Femur (tissue), 1 donor: ENCODE data around the gene PTPN14.

Experiments used
- DNase-seq: peaks from one replicate; pipeline ENCODE4 v3.0.0-alpha.2; 2017

Gene PTPN14

GRCh38 chr1:214473862-214474261 lies 77.5 kb downstream of the PTPN14 start:
- no peak for DNase-seq

GRCh38 chr1:214473387-214473786 lies 78.0 kb downstream of the PTPN14 start:
- DNase-seq: no peak

GRCh38 chr1:214472364-214472763 lies 79.0 kb downstream of the PTPN14 start:
- no peak for DNase-seq

- no peak for DNase-seq
Observed at GRCh38 chr1:214471458-214471857, 79.9 kb downstream of the PTPN14 start.

GRCh38 chr1:214470132-214470531 lies 81.3 kb downstream of the PTPN14 start:
- no peak for DNase-seq

- DNase-seq: no peak
Observed at GRCh38 chr1:214469290-214469689, 82.1 kb downstream of the PTPN14 start.

- no peak for DNase-seq
Observed at GRCh38 chr1:214467078-214467585, 84.3 kb downstream of the PTPN14 start.

GRCh38 chr1:214466403-214467077 lies 84.9 kb downstream of the PTPN14 start:
- DNase-seq: no peak

GRCh38 chr1:214464445-214465287 lies 86.7 kb downstream of the PTPN14 start:
- no peak for DNase-seq

- DNase-seq: no peak
Observed at GRCh38 chr1:214463596-214463995, 87.8 kb downstream of the PTPN14 start.

- DNase-seq: no peak
Observed at GRCh38 chr1:214462882-214463281, 88.5 kb downstream of the PTPN14 start.

GRCh38 chr1:214461305-214461704 lies 90.1 kb downstream of the PTPN14 start:
- DNase-seq: no peak

GRCh38 chr1:214460304-214460916 lies 91.0 kb downstream of the PTPN14 start:
- DNase-seq: no peak

- no peak for DNase-seq
Observed at GRCh38 chr1:214459895-214460294, 91.5 kb downstream of the PTPN14 start.

- DNase-seq: no peak
Observed at GRCh38 chr1:214458541-214458940, 92.9 kb downstream of the PTPN14 start.

- no peak for DNase-seq
Observed at GRCh38 chr1:214455971-214456867, 95.2 kb downstream of the PTPN14 start.

GRCh38 chr1:214455479-214455878 lies 95.9 kb downstream of the PTPN14 start:
- DNase-seq: no peak

- no peak for DNase-seq
Observed at GRCh38 chr1:214454569-214455396, 96.6 kb downstream of the PTPN14 start.

- DNase-seq: no peak
Observed at GRCh38 chr1:214453109-214453722, 98.2 kb downstream of the PTPN14 start.

GRCh38 chr1:214452152-214452784 lies 99.1 kb downstream of the PTPN14 start:
- DNase-seq: no peak

- no peak for DNase-seq
Observed at GRCh38 chr1:214451596-214451995, 99.8 kb downstream of the PTPN14 start.
